ENCODE data around the gene SERHL2.
A peak's percentile ranks its signal among the peaks of the same experiment; 100 is the strongest.
"Not testable (repeated sequence)": the region's sequence is repeated elsewhere in the genome, so short reads cannot be mapped to it uniquely, and the experiment has no call there.

Gene SERHL2, protein sequence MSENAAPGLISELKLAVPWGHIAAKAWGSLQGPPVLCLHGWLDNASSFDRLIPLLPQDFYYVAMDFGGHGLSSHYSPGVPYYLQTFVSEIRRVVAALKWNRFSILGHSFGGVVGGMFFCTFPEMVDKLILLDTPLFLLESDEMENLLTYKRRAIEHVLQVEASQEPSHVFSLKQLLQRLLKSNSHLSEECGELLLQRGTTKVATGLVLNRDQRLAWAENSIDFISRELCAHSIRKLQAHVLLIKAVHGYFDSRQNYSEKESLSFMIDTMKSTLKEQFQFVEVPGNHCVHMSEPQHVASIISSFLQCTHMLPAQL

DNA sequence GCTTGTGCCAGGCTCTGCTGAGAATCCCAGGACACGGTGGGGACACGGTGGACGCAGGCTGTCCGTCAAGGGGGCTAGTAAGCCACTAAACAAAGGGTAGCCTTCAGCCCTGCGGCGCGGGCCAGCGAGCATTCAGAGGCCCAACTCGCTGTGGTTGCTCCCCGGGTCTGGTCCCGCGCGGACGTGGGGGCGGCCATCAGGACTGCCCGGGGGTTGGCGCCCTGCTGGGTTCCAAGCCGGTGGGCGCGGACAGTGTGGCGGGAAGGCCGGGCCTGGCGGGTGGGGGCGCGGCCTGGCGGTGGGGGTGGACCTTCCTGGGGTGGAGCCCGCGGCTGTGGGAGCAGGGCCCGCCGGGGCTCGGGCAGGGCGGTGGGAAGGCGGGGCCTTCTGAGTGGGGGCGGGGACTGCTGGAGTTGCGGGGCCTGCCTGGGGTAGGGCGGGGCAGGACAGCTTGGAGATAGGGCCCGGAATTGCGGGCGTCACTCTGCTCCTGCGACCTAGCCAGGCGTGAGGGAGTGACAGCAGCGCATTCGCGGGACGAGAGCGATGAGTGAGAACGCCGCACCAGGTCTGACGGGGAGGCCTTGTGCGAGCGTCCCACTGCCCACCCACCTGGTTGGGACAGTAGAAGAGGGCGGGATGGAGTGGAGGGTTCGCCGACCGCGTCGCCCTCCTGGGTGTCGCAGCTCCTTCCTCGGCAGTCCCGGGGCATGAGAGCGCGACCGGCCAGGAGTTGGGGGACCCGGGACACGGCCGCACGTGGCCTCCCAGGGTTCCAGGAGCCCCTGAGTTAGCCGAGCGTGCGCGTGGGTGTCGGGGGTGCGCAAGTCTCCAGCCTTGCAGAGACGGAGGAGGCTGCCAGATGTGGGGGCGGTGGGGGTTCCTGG, at the start of gene SERHL2:
Gene SERHL2, plus strand, starts transcription at position 482 of the 887 bp plus-strand sequence. Its CDS starts 65 bp downstream, at position 547.
- DNase-seq (ENCODE audit: low read depth in 2 of 2, low spot score in 1 of 2), result peak; percentile 24 to 60

DNA sequence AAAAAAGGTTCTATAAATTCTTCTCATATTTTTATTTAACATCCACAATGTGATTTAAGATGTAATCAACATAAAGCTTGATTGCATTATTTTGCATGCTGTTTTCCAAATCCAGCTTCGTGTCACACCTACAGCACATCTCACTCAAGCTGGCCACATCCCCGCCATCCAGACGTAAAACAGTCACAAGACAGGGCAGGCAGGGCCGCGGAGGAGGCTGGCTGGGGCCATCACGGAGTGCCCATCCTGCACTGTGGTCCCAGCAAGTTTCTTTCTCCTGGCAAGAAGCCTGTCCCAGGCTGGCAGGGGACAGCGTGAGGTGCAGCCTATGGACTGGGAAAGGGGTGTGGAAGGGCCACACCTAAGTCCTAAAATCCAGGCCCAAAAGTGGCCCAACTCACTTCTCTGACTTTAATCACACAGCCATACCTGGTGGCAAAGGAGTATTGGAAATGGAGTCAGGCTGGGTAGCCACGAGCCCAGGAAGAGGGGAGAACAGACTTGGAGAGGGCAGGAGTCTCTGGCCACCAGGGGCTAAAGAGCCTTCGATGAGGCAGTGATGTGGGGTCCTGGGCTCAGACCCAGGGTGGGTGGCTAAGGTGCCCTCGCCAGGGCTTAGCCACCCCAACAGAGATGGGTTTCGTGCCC, 45.3 kb upstream of the SERHL2 start:
- DNase-seq (ENCODE audit: low read depth in 2 of 2, low spot score in 1 of 2), result not testable (repeated sequence)

DNA sequence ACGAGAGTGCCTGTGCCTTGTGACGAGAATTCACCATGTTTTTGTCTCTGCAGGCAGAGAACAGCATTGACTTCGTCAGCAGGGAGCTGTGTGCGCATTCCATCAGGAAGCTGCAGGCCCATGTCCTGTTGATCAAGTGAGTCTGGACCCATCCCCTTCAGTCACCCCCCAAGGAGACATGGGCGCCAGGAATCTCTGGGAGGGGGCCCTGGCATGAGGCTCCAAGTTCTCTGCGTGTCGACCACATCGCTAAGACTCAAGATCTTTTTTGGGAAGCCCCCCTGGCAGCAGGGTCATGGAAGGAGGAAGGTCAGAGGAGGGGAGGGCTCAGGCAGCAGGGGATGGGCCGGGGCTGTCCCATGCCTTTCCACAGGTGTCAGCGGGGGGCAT, 44.8 kb upstream of the SERHL2 start:
- DNase-seq (ENCODE audit: low read depth in 2 of 2, low spot score in 1 of 2), result not testable (repeated sequence)

DNA sequence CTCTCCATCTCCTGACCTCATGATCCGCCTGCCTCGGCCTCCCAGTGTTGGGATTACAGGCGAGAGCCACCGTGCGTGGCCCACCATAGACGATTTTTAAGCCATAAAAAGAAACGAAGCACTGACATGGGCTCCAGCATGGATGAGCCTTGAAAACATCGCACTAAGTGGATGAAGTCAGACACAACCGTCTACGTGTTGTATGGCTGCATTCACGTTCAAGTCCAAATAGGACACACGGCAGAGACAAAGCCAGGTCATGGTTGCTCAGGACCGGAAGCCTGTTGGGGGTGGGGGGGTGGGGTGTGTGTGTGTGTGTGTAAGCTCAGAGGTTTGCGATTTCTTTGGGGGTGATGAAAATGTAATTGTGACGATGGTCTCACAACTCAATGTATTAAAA, 44.2 kb upstream of the SERHL2 start:
- DNase-seq (ENCODE audit: low read depth in 2 of 2, low spot score in 1 of 2), result no peak

DNA sequence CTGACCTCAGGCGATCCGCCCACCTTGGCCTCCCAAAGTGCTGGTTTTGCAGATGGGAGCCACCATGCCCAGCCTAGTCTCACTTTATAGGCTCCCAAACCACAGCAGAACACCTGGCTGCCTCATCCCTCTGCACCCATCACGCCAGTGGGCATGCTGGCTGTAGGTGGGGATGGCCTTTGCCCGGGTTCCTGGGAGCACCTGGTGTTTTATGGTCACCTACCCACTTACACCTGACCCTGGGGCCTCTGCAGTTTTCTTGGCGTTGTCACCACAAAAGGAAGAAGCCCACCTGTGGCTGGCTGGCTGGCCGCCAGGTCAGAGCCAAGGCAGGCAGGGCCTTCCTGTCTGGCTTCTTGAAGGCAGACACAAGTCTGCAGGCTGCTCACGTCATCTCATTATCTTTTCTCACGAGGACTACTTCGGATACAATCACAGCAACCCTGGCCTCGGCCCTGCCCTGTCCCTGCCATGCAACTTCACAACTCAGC, 42.3 kb upstream of the SERHL2 start:
- DNase-seq (ENCODE audit: low read depth in 2 of 2, low spot score in 1 of 2), result no peak

DNA sequence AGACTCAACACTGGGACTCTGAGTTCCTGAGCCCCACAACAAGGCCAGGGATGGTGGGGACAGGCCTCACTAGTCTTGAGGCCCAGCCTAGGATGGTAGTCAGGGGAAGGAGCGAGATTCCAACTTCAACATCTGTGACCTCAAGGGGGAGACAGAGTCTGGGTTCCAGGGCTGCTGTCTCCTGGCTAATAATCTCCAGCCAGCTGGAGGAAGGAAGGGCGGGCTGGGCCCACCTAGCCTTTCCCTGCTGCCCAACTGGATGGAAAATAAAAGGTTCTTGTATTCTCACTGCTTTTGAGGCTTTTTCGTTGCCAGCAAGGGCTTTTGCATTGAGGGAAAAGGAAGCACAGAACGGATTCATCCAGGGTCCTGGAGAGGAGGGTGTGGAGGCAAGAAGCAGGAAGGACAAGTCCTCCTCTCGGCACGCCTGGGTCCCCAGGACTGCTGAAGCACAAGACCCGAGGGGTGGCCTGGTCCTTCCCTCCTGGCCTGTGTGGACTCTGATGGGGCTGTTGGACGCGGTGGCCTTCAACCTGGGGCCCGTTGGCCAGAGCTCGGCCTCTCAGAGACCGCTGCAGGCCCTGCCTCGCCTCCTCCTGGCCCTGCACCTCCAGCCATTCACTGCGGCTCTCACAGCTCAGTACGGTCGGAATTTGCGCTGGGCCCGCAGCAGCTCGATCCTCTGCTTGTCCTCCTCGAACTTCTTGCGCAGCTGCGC, 41.3 kb upstream of the SERHL2 start:
- not testable (repeated sequence) for DNase-seq (ENCODE audit: low read depth in 2 of 2, low spot score in 1 of 2)

DNA sequence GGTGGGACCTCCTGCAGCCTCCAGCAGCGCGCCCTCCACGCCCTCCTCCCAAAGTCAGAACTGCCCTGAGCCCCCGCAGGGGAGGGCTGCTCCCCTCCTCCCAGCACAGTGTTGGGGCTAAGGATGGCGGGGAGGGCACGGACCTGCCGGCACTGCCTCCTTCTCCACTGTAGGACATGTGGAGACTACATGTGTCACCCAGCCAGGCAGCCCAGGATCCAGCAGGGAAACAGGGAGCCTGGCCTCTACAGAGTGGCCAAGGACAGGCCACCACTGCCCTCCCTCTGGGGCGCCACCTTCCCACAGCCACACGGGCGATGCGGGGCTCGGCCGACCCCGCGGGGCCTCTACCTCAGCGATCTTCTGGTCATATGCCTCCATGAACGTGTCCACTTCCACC, 39.4 kb upstream of the SERHL2 start:
- DNase-seq (ENCODE audit: low read depth in 2 of 2, low spot score in 1 of 2), result not testable (repeated sequence)

DNA sequence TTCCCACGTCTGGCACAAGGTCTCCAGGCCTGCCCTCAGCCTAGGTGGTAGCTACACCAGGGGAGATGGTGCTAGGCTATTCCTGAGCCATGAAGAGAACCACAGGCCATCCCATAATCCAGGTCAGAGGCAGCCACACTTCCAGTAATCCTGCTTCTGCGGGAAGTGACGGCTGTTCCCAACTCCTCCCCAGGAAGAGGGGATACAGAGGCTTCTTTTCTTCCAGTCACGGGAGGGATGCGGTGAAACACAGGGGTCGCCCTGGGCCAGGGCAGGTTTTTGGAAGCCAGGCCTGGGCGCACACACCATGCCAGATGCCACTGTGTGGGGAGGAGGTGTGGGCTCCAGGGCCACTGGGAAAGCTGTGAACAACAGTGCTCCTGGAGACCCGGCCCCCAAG, 38.5 kb upstream of the SERHL2 start:
- DNase-seq (ENCODE audit: low read depth in 2 of 2, low spot score in 1 of 2), result not testable (repeated sequence)

DNA sequence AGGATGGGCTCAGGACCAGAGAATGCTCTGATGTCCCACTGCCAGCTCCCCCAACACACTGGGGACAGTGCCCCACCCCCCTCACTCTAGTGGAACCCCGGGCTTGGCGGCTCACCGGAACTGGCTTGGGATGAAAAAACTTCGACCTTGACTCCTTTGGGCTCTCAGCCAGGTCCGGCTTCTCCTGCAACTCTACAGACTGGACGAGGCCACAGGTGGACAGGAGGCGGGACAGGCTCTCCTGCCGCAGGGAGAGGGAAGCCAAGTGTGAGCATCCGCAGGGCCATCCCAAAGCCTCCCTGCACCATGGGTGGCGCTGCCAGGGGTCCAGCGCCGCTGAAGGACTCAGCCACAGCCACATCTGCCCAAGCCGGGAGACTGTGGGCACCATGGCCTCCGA, 37.9 kb upstream of the SERHL2 start:
- DNase-seq (ENCODE audit: low read depth in 2 of 2, low spot score in 1 of 2), result no peak

DNA sequence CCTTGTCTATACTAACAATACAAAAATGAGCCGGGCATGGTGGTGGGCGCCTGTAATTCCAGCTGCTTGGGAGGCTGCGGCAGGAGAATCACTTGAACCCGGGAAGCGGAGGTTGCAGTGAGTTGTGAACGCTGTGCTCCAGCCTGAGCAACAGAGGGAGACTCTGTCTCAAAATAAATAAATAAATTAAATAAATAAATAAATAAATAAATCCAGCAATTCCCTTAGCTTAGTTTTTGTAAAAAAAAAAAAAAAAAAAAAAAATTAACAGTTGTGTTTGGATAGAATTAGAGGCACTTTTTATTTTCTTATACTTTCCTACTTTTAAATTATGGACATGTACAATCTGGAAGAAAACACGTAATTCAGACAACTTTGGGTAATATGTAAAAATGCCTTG, 36.7 kb upstream of the SERHL2 start:
- DNase-seq (ENCODE audit: low read depth in 2 of 2, low spot score in 1 of 2), result not testable (repeated sequence)

DNA sequence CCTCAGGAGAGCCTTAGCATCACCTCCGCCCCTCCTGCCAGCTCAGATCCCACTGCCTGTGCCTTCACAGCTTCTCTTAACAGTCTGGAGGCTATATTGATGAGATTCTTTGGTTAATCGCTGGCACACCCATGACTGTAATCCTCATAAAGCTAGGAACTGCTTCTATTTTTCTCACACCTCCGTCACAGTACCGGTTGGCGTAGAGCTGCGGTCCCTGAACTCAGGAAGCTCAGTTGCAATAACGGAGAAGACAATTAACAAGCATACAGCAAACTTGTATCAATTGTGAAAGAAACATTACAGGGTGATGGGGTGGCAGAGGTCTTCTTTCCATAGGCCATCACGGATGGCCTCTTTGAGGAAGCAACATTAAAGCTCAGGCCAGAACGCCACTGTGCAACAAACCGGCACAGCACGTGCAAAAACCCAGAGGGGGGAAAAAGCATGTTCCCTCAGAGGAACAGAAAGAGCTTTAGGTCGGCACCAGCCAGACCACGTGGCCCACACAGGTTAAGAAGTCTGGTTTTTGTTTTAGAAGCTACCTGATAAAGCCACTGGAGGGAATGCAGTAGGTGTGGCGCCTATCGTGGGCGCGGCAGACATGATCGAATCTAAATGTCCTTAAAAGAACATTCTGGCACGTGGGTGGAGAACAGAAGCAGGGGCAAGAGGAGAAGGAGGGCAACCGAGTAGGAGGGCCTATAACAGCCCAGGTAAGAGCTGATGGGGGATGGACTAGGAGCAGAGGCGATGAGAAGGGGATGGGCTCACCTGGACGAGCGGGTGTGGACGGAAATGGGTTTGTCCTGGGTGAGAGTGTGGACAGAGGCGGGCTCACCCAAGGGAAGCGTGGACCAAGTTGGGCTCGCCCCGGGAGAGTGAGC, 34.9 kb upstream of the SERHL2 start:
- DNase-seq (ENCODE audit: low read depth in 2 of 2, low spot score in 1 of 2), result not testable (repeated sequence)

DNA sequence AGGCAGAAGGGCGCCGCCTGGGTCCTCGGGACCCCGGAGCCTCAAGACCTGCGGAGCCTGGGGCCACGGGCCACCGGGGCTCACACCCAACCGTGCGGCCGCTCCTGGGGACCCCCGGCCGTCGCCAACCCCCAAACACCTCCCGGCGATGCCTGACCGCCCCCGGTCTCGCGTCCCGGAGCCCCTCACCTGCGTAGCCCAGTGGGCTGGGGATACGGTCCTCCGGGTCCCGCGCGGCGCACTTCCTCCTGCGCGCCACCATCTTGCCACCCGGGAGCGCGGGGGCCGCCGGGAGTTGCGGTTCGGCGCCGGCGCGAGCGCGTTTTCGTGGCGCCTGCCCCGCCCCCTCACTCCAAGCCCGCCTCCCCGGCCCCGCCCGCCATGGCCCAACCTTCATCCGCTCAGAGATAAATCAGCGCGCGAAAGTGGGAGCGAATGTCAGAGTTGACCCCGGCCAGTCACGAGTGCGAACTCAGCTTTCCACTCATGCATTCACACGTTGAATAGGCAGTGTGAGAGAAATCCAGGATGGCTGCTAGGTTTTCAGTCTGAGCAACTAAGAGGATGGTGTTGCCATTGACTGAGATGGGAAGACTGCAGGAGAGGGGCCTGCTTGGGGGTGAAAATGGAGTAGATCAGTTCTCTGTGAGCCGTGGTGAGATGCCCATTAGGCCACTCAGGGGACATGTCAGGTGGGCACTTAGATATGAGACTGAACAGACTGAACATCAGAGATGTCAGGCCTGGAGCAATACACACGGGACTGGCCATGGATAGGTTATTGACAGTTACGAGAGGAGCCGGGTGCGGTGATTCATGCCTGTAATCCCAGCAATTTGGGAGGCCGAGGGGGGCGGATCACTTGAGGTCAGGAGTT, 34.0 kb upstream of the SERHL2 start, which contains the start of gene RRP7A:
Gene RRP7A, minus strand, starts transcription at position 272 of the 877 bp plus-strand sequence. Its CDS starts 10 bp downstream, at position 262.
- peak; percentile 62 to 63 for DNase-seq (ENCODE audit: low read depth in 2 of 2, low spot score in 1 of 2)

DNA sequence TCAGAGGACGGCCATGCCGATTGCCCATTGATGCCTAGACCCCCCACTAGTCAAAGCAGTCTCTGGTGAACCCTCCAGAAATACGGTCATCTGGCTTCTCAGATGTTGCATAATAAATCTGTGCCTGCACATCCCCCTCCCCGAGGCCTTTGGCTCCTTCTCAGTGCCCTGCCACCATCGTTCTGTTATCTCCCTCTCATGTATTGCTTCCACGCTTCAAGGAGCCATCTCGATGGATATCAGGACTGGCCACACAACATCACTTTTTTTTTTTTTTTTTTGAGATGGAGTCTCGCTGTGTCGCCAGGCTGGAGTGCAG, 32.6 kb upstream of the SERHL2 start:
- DNase-seq (ENCODE audit: low read depth in 2 of 2, low spot score in 1 of 2), result no peak

DNA sequence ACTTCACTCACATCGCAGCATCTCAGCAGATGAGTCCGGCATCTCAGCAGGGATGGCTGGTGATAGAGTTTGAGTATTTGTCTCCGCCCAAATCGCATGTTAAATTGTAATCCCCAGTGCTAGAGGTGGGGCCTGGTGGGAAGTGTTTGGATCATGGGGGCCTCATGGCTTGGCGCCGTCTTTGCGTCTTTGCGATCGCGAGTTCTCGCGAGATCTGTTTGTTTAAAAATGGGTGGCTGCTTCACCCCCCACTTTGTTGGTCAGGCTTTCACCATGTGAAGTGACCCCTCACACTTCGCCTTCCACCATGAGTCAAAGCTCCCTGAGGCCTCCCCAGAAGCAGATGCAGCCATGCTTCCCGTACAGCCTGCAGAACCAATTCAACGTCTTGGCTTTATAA, 31.2 kb upstream of the SERHL2 start:
- DNase-seq (ENCODE audit: low read depth in 2 of 2, low spot score in 1 of 2), result no peak

DNA sequence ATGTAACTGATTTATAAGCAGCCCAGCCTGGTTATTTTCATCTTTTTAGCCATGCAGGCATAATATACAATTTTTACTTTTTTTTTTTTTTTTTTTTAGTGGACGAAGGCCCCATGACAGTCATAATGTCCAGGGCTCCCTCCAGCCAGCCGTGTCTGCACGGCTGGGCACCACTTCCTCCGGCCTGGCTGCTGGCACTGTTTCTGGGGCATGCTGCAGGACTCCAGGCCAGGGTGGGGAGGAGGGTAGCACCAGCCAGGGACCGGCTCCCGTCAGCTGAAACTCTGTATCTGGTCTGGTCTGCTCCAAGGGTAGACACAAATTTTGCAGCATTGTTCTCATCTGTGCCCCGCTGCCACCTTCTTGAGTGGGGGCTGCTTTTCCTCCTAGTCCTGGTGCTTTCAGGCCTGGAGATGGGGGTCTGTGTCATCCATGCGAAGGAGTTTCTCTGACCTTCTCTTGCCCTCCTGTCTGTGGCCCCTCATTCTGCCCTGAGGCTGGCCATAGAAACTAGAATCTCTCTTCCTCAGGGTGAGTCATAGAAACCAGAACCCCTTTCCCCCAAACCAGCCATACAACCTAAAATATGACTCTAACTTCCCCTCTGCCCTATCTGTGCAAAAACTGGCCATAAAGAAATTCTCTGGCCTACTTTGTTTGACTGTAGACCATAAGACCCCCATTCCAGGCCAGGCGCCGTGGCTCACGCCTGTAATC, 25.0 kb upstream of the SERHL2 start:
- no peak for DNase-seq (ENCODE audit: low read depth in 2 of 2, low spot score in 1 of 2)

DNA sequence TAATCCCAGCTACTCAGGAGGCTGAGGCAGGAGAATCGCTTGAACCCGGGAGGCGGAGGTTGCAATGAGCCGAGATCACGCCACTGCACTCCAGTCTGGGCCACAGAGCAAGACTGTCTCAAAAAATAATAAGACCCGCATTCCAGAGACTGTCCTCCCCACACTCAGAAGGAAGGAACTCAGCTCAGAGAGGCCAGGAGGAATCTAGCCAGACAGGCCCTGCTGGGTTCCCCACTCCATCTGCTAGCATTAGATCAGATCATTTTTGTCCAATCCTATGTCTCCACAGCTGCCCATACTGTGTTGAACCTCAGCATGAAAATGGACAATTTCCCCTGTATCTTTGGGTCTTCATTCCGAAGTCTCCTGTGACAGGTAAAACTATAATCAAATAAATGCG, 24.3 kb upstream of the SERHL2 start:
- DNase-seq (ENCODE audit: low read depth in 2 of 2, low spot score in 1 of 2), result not testable (repeated sequence)

DNA sequence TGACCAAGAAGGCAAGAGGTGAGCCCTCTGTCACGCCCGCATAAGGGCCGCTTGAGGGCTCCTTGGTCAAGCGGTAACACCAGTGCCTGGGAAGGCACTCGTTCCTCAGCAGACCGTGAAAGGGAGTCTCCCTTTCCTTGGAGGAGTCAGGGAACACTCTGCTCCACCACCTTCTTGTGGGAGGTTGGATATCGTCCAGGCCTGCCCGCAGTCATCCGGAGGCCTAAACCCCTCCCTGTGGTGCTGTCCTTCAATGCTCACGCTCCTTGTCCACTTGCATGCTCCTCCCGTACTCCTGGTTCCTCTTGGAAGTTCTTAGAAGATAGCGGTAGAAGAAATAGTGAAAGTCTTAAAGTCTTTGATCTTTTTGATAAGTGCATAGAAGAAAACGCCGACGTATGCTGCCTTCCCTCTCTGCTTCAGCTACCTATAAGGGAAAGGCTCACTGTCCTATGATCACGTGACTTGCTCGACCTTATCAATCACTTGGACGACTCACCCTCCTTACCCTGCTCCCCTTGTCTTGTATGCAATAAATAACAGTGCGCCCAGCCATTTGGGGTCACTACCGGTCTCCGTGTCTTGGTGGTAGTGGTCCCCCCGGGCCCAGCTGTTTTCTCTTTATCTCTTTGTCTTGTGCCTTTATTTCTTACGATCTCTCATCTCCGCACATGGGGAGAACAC, 22.2 kb upstream of the SERHL2 start:
- not testable (repeated sequence) for DNase-seq (ENCODE audit: low read depth in 2 of 2, low spot score in 1 of 2)

DNA sequence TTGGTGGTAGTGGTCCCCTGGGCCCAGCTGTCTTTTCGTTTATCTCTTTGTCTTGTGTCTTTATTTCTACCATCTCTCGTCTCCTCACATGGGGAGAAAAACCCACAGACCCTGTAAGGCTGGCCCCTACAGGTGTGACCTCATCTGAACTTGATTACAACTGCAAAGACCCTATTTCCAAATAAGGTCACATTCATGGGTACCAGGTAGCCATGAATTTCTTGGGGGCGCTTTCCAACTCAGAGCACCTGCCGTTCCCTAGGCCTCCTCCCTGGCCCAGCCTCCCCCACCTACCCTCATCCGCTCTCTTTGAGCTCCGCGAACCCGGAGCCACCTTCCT, 20.1 kb upstream of the SERHL2 start:
- no peak for DNase-seq (ENCODE audit: low read depth in 2 of 2, low spot score in 1 of 2)
